Mammary epithelial cell (primary cell): ENCODE results near the gene MICAL3.

Source experiments
- CTCF ChIP-seq, 2 donors: IDR thresholded peaks in 1 of 2; conservative IDR thresholded peaks in 1 of 2; 2 replicates each; pipeline ENCODE4 v1.5.1; 2011 to 2012; ENCODE audit warnings: inconsistent platforms in 2 of 2, low read length in 2 of 2, mild to moderate bottlenecking in 2 of 2, control low read depth in 1 of 2, low read depth in 1 of 2; ENCODE audit not compliant: insufficient read depth in 1 of 2; ENCODE audit errors: extremely low read depth in 1 of 2
- EZH2 ChIP-seq: IDR thresholded peaks from 2 replicates; pipeline ENCODE4 v1.6.1; 2012; ENCODE audit warnings: low read length, inconsistent platforms, borderline replicate concordance

- TF ChIP-seq EZH2 (no peak), CTCF (conservative IDR thresholded peaks at IDR 0.05 in 1 of 2, IDR thresholded peaks at IDR 0.05 in 1 of 2; ENCODE audit: extremely low read depth in 1 of 2, insufficient read depth in 1 of 2, low read depth in 1 of 2, low read length in 2 of 2) (peak; percentile 81 to 89)
Measured at GRCh38 chr22:17742527-17742902, 281.8 kb downstream of the MICAL3 start.
